ENCODE data around the gene SPATA31D1. TPM values are rescaled to one million over a fixed set of nuclear protein-coding genes. Genes with fewer than 3 reads are reported as not detected.

SPATA31D1 gene
- total RNA-seq, 1 experiment from 2014 or later = not detected

- no peak overlapping the region for H3K9ac ChIP-seq (ENCODE audit: extremely low read depth, insufficient read length, low read length)
- no peak overlapping the region for H3K4me2 ChIP-seq (ENCODE audit: insufficient read depth, insufficient read length, low read length)
- no peak overlapping the region for H2BK20ac ChIP-seq (ENCODE audit: low read depth, low read length, poor library complexity, severe bottlenecking)
- no peak overlapping the region for H3K4me3 Mint-ChIP-seq
- H2BK15ac ChIP-seq (ENCODE audit: low read depth, low read length) = no peak overlapping the region
- no peak overlapping the region for H3K56ac ChIP-seq (ENCODE audit: insufficient read length, low read depth, low read length)
- H3K9me3 ChIP-seq (ENCODE audit: control insufficient read depth, low read depth, low read length) = no peaks in the 10 kb centered on the region
- no peak overlapping the region for H2BK5ac ChIP-seq (ENCODE audit: insufficient read length, low read length)
- no peak overlapping the region for H3K23ac ChIP-seq (ENCODE audit: insufficient read length, low read depth, low read length)
- no peak overlapping the region for H3K4ac ChIP-seq (ENCODE audit: low read depth, low read length)
- peaks cover 2% of the 10 kb centered on the region in 2 experiments; a peak in 1 of 5 replicates for H3K9me3 Mint-ChIP-seq
- H3K27me3 Mint-ChIP-seq (ENCODE audit: low read depth) = no peaks in the 10 kb centered on the region
- no peak overlapping the region for H3T11ph ChIP-seq (ENCODE audit: low read length)
- H3K14ac ChIP-seq (ENCODE audit: insufficient read depth, low read length) = no peak overlapping the region
- no peaks in the 10 kb centered on the region for H3K36me3 Mint-ChIP-seq (ENCODE audit: insufficient read depth in 1 of 3, low read depth in 3 of 3)
- H4K20me1 ChIP-seq (ENCODE audit: control insufficient read depth, insufficient read depth, insufficient read length) = no peaks in the 10 kb centered on the region
- H2AFZ ChIP-seq (ENCODE audit: low read length) = no peak overlapping the region
- H2AK5ac ChIP-seq (ENCODE audit: insufficient read length, low read length) = no peak overlapping the region
- DNase-seq = no peak
- no peak overlapping the region for H4K91ac ChIP-seq (ENCODE audit: insufficient read length, low read depth, low read length)
- peaks cover 2% of the 10 kb centered on the region in 2 experiments; a peak in 2 of 4 replicates for H3K4me1 Mint-ChIP-seq
- no peak for TF ChIP-seq CTCF (conservative IDR thresholded peaks at IDR 0.05)
- H2BK12ac ChIP-seq (ENCODE audit: insufficient read length, low read depth, low read length) = no peak overlapping the region
- H3K79me1 ChIP-seq (ENCODE audit: insufficient read depth, low read depth, low read length, poor library complexity, severe bottlenecking) = no peaks in the 10 kb centered on the region
- H3K79me2 ChIP-seq (ENCODE audit: insufficient read depth, low read length) = no peaks in the 10 kb centered on the region
- no peak overlapping the region for H3K27ac ChIP-seq (ENCODE audit: insufficient read length, low read depth, low read length)
- H3K23me2 ChIP-seq (ENCODE audit: insufficient read length, low read depth, low read length, poor library complexity, severe bottlenecking) = no peaks in the 10 kb centered on the region
- no peak overlapping the region for H2BK120ac ChIP-seq (ENCODE audit: low read depth, low read length, poor library complexity, severe bottlenecking)
- H3K18ac ChIP-seq (ENCODE audit: insufficient read length, low read depth, low read length) = no peak overlapping the region
- H4K8ac ChIP-seq (replicated peaks; ENCODE audit: insufficient read length, low read depth, low read length) = no peak overlapping the region
- H3K4me1 ChIP-seq (ENCODE audit: insufficient read depth, low read length) = no peaks in the 10 kb centered on the region
- H4K5ac ChIP-seq (ENCODE audit: insufficient read length, low read depth, low read length) = no peak overlapping the region
- no peaks in the 10 kb centered on the region for H3K27me3 ChIP-seq (ENCODE audit: insufficient read depth, low read length)
- peak overlapping the region in 1 of 3 experiments; percentile 79; a peak in 3 of 7 replicates for H3K27ac Mint-ChIP-seq
Observed at GRCh38 chr9:82021198-82021597, 32.6 kb downstream of the SPATA31D1 start.

Measured in H9 (cell line).